ENCODE data around the gene UBA1.
"Not testable (repeated sequence)": the region's sequence is repeated elsewhere in the genome, so short reads cannot be mapped to it uniquely, and the experiment has no call there.

The UBA1 gene

GRCh38 chrX:47245156-47245555, 51.5 kb downstream of the UBA1 start:
- Mint-ChIP-seq H3K4me1 (ENCODE audit: low read depth) (peaks cover 4% of the 10 kb centered on the region), H3K4me3 (no peak overlapping the region), H3K36me3 (ENCODE audit: low read depth) (peaks cover 15% of the 10 kb centered on the region), H3K27ac (no peak overlapping the region), H3K27me3 (ENCODE audit: low read depth) (no peaks in the 10 kb centered on the region), H3K9me3 (no peaks in the 10 kb centered on the region)
- DNase-seq (ENCODE audit: low spot score), result no peak

GRCh38 chrX:47247206-47247998, 53.8 kb downstream of the UBA1 start:
- DNase-seq (ENCODE audit: low spot score), result peak; percentile 53
- Mint-ChIP-seq H3K27me3 (ENCODE audit: low read depth) (no peaks in the 10 kb centered on the region), H3K4me3 (no peak overlapping the region), H3K4me1 (ENCODE audit: low read depth) (peaks cover 4% of the 10 kb centered on the region), H3K36me3 (ENCODE audit: low read depth) (peaks cover 5% of the 10 kb centered on the region), H3K27ac (no peak overlapping the region), H3K9me3 (no peaks in the 10 kb centered on the region)

- Mint-ChIP-seq H3K4me1 (ENCODE audit: low read depth) (peaks cover 4% of the 10 kb centered on the region), H3K27ac (no peak overlapping the region), H3K27me3 (ENCODE audit: low read depth) (no peaks in the 10 kb centered on the region), H3K9me3 (no peaks in the 10 kb centered on the region), H3K36me3 (ENCODE audit: low read depth) (peaks cover 5% of the 10 kb centered on the region), H3K4me3 (no peak overlapping the region)
- DNase-seq (ENCODE audit: low spot score), result no peak
Observed at GRCh38 chrX:47247999-47248320, 54.3 kb downstream of the UBA1 start.

GRCh38 chrX:47248576-47248975, 54.9 kb downstream of the UBA1 start:
- Mint-ChIP-seq H3K27me3 (ENCODE audit: low read depth) (no peaks in the 10 kb centered on the region), H3K4me1 (ENCODE audit: low read depth) (peaks cover 4% of the 10 kb centered on the region), H3K36me3 (ENCODE audit: low read depth) (peaks cover 5% of the 10 kb centered on the region), H3K27ac (no peak overlapping the region), H3K9me3 (no peaks in the 10 kb centered on the region), H3K4me3 (no peak overlapping the region)
- no peak for DNase-seq (ENCODE audit: low spot score)

GRCh38 chrX:47250017-47250347, 56.4 kb downstream of the UBA1 start:
- Mint-ChIP-seq H3K27ac (no peak overlapping the region), H3K4me1 (ENCODE audit: low read depth) (peaks cover 4% of the 10 kb centered on the region), H3K27me3 (ENCODE audit: low read depth) (no peaks in the 10 kb centered on the region), H3K9me3 (no peaks in the 10 kb centered on the region), H3K36me3 (ENCODE audit: low read depth) (peaks cover 5% of the 10 kb centered on the region), H3K4me3 (no peak overlapping the region)
- no peak for DNase-seq (ENCODE audit: low spot score)

- not testable (repeated sequence) for H3K27me3 Mint-ChIP-seq (ENCODE audit: low read depth)
Observed at GRCh38 chrX:47257620-47258019, 64.0 kb downstream of the UBA1 start.

More at GRCh38 chrX:47257620-47258019, 64.0 kb downstream of the UBA1 start:
- not testable (repeated sequence) for H3K36me3 Mint-ChIP-seq (ENCODE audit: low read depth); H3K4me1 Mint-ChIP-seq (ENCODE audit: low read depth); H3K27ac Mint-ChIP-seq; H3K4me3 Mint-ChIP-seq; H3K9me3 Mint-ChIP-seq; DNase-seq (ENCODE audit: low spot score)

Data from T-helper 2 cell treated with Interferon-gamma antibody and Interleukin-4, amounts not matched to agents 5 μg/mL and 100 μg/mL, for 36 hours (primary cell).